Measurements from ENCODE around the gene TAF1B.

TAF1B gene

DNA sequence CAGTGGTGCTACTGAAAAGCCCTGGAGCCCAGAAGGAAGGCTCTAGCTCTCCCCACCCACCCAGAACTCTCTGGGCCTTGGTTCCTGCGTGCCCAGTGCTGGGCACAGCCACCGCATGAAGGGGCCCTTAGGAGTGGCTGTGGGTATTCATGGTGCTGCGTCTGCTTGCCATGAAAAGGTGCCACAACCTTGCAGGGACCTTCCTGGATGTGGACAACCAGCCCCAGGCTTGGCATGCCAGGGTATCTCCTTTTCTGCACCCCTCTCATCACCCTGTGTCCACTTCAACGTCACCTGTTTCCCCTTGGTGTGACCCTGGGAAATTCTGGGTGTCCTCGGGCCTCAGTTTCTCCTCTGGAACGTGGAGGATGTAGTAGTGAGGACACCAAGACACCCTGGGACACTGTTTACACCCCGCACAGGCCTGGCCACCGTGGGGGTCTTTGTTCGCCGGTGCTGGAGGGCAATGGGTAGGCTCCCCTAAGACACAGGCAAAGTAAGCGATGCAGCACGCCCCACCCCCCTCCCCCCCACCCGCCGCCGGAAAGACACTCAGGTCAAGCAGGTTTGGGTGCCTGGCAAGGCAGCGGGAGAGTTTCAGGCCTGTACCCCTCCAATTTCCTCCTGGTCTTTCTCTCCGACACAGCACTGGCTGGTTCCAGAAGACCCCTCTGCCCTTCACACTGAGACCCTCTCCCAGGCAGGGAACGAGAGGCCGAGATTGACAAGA, 34.8 kb upstream of the TAF1B start:
- no peak for DNase-seq

DNA sequence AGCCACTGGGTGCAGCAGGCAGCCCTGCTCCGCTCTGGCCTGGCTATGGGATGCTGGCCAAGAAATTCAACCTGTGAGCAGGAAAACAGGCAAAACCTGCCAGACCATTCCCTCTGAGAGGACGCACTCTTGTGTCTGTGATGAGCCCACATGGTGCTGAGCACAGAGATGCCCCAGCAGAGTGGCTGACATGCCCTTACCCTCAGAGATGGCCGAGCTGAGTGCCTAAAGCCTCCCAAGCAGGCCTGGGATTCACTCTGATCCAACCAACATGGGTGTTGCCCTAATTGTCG, 34.3 kb upstream of the TAF1B start:
- peak; percentile 45 for DNase-seq

DNA sequence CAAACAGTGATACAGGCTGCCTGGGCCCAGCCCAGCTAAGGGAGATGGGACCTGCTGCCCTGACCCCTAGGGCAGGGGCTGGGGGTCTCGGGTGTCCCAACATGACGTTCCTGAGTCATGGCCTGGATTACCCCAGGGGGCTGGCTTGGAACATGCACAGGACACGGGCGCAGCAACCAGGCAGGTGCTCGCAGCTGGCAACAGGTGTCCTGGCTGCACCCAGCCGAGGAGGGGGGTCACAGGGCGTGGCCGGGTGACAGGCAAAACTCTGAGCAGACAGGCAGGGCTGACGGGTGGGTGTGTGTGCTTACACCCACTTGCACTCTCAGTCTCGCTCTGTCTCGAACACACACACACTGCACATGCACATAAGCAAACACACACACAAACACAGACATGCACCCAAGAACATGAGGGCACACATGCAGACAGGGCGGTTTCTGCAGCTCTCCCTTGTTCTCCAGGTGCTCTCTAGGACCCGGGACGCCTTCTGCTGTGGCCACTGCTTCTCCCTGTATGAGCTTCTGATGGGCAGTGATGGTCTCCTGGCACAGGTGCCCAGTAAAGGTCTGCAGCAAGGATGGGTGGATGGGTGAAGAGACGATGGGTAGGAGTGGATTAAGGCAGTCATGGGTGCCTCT, 33.7 kb upstream of the TAF1B start:
- DNase-seq: no peak

DNA sequence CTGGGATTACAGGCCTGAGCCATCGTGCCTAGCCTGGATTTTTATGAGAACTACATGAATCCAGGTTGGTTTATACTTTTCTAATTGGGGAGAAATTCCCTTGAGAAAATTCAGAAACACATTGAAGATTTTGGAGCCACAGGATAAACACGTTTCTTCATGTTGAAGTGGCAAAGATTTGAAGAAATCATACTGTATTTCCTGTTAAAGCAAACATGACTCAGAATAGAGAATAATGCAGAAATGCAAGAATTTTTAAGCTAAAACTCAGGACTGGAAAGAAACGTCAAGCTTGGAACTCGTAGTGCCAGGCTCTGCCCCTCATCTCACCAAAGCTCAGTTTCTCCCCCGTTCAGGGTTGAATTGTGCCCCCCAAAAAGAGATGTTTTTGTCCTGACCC, 32.1 kb upstream of the TAF1B start:
- DNase-seq: no peak

DNA sequence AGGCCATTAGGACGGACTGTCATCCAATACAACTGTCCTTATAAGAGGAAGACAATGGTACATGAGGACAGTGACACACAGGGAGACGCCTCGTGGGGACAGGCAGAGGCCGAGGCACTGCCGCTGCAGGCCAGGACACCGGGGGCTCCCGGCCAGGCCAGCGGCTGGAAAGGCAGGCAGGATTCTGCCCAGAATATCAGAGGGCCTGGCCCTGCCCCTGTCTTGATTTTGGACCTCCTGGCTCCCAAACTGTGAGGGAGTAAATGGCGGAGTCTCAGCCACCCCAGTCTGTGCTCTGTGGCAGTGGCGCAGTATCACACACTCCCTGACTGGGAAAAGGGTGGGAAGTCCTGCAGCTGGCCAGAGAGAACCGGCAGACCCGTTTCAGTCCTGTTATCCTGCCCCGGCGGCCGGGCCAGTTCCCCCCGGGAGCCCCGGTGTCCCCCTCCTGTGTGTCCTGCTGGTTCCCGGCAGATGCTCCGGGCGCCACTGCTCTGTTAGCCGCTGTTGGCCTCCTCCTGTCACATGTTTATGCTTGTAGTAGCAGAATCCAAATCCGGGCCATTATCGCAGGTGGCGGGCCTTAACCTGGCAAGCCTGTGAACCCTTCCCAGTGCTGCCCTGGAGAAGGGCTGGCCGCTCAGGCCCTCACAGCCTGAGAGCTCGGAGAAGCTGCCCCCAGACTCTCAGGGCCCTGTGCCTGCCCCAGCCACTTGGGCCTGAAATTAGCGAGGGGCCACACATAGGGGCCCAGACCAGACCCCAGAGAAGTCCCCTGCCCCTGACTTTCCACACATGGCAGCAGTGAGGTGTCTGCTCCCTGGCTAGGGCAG, 31.4 kb upstream of the TAF1B start:
- DNase-seq: no peak

DNA sequence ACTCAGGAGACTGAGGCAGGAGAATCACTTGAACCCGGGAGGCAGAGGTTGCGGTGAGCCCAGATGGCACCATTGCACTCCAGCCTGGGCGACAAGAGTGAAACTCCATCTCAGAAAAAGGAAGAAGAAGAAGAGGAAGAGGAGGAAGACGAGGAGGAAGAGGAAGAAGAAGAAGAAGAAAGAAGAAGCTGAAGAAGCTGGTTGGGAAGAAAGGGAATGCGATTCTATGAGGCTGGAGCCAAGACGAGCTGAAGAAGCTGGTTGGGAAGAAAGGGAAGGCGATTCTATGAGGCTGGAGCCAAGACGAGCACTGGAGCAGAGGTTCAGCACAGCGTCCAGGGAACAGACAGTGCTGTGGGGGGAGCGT, 30.3 kb upstream of the TAF1B start:
- no peak for DNase-seq

DNA sequence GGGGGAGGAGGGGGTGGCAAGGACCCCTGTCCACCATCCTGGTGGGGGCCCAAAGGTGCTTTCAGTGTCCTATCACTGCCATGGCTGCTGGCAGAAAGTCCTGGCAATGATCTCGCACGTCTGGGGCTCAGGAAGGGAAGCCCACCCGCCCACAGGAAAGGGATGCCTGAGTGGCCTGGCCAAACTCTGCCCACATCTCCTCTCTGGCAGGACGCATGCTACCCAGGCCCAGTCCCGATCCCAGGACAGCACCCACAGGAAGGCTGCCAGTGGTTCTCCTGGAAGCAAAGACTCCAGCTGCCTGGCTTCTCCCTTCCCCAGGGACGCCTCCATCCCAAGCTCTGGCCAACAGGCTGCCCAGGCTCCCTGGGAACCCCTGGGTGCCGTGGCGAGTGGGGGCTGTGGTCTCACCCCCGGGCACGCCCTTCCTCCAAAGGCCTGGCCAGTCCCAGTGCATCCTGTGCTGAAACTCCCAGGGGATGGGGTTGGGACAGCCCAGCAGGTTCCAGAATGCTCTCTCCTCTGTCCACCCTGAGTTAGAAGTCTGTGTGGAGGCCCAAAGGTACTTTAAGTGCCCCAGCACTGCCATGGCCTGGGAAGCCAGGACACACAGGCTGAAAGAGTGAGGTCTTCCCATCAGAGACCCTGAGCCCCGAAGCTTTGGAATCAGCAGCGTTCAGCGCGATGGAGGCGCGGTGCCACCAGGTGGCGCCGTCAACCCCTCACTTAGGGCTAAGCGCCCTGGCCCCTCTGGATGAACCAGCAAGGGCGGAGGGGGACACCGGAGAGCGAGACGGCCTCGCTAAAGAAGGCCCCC, 29.8 kb upstream of the TAF1B start:
- DNase-seq: peak; percentile 33

DNA sequence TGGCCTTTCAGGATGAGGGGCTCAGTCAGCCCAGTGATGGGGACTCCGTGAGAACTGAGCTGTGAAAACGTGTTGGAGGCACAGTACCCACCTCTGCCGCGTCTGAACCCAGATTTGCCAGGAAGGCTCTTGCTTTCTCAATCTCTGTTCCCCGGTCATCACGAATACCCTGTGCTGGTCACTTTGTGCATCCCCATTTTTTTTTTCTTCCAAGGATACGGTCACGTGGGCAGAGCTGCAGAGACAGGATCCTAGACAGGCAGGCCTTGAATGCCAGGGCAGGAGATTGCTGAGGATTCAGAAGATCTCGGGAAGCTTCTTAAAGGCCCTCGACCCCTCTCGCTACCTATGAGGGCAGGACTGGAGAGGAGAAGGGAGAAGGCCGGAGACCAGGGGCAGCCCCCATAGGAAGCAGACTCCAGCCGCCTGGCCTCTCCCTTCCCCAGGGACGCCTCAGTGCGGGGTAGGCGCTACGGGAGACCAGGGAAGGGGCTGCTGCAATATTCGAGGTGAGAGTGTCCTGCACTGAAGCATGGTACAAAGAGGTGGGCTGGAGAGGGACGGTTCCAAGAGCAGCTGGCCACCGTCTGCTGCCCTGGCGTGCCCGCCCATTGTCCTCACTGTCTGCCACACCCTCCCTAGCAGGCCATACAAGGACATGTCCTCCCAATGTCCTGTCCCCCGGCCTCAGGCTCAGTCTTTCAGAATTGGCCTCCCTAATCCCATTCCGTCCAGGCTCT, 29.0 kb upstream of the TAF1B start:
- DNase-seq: no peak

DNA sequence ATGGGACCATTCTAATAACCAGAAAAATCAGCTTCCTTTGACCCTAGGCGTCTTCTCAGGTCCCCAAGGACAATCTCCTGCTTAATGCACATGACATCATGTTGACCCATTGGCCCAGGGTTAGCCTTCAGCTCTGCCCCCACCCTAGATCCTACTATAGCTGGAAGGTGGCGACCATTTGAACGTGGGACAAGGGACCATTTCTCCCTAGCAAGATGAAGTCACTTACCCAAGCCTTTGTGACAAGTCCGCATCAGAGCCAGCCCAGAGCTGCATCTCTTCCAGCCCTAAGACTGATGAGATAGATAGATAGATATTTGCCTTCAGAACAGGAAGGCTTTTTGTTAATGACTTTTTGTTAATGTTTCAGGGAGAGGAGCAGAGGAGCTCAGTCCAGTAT, 28.2 kb upstream of the TAF1B start:
- DNase-seq: no peak

DNA sequence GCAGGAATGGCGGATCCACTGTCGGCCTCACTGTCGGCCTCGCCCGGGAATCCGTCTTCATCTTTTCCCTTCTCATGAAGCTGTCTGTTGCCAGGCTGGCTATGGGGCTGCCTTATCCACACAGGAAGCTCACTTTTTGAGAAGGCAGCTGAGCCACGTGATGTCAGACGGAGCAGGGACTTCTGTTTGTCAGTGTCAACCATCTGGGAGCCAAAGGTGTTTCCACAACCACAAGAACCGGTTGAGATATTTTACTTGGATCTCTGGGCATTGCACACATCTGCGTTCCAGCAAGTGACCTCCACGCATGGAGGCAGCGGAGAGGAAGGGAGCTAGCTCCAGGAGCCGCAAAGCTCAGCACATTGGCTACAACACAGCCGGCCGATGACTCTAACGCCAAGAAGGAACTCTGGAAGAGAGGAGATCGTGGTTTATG, 27.4 kb upstream of the TAF1B start:
- DNase-seq: no peak

DNA sequence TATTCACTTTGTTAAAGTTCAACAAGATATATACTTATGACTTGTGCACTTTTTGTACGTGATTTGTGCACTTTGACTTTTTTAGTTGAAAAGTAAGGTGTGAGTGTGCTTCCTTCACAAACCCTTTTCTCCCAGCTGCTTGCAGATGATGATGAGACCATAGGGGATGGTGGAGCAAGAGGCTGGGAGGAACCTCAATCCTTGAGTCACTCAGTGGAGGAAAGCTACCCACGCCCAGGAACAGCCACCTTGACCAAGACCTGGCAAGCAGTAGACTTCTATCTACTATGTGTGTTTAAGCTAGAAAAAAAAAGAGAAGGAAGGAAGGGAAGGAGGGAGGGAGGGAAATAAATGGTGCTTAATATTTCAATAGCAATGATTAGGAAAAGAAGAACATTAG, 25.2 kb upstream of the TAF1B start:
- DNase-seq: no peak

DNA sequence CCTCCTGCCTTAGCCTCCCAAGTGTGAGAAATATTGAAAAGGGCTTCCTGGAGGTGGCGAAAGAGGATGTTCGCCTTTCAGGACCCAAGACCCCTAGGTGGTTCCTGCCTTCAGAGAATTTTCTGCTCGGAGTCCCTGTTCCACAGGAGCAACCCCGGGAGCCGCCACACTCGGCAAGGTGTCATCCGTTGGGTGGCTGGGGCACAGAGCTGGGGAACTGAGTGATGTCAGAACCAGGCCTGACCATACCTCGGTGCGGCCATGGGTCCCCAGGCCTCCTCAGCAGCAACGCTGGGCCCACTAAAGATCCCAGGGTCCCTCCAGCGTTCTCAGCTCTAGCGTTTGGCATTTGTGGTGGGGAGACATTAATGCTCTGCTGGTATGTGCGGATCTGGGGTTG, 23.7 kb upstream of the TAF1B start:
- no peak for DNase-seq

DNA sequence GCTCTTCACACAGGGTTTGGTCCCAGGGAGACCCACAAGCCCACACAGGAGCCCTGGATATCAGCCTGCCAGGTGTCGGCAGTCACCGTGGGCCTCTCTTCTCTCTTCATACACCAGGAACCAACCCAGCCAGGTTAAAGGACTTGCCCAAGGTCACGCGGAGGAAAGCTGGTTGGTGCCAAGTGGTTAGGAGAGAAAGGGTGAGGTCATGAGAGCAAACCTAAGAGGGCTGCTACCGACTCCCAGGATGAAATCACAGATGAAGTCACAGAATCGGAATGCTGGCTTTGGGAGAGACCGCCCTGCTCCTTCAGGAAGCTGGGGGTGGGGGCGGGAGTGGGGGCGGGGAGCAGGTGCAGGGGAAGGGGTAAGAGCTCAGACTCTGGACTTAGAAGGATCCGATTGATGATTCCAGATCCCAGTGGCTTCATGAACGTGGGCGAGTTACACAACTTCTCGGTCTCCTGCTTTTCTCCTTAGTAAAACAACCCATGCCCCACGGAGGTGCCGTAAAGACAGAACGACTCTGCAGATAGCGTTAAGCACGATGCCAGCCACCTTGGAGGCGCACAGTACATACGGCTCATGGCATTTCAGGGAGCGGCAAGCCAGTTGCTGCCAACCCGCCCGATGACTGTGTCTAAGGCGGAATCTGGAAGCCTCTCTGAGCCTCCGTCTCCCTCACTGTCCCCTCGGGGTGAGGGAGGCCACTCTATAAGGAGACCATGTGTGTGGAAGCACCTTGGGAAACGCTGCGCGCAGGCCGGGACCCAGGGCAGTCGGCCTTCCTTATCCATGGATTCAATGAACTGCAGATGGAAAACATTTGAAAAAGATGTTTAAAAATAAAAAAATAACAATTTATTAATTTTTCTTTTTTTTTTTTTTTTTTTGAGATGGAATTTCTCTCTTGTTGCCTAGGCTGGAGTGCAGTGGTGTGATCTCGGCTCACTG, 23.0 kb upstream of the TAF1B start:
- DNase-seq: no peak

DNA sequence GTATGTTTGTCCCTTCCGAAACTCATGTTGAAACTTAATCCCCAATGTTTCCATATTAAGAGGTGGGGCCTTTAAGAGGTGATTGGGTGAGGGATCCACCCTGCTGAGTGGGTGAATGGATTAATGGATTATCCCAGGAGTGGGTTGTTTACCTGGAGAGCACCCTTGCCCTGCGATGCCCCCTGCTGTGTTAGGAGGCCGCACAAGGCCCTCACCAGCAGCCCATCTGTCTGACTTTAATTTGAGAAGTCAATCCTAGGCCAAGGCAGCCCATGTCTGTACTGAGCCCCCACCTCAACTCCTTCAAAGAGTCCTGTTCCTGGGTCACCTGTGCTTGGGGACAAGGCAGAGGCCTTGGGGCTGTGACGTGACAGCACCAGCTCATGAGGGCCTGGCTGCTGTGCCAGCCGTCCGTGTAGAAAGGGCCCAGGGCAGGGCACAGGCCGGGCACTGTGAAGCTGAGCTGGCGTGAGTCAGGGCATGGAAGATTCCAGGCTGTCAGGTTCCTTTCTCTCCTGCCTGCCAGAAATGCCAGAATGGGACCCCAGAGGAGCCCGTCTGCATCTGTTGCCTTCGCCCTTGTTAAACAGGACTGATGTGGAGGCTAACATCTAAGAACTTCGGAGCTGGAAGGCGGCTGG, 21.3 kb upstream of the TAF1B start:
- no peak for DNase-seq

DNA sequence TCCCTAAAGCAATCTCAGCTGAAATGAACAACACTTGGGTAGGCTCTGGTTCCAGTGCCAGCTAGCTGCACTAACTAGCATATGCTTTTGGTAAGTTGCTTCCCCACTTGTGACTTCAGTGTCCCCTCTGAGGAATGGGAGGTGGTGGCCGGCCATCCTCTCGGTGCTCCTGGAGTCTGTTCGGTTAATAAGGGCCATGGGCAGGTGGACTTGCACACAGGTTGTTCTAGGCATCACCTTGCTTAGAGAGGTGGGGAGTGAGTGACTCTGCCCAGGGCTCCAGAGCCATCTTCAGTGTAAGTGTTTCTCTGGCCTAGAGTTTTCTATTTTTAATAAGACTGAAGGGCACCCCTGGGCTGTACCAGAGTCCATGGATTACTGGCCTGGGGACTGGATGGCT, 18.8 kb upstream of the TAF1B start:
- no peak for DNase-seq

DNA sequence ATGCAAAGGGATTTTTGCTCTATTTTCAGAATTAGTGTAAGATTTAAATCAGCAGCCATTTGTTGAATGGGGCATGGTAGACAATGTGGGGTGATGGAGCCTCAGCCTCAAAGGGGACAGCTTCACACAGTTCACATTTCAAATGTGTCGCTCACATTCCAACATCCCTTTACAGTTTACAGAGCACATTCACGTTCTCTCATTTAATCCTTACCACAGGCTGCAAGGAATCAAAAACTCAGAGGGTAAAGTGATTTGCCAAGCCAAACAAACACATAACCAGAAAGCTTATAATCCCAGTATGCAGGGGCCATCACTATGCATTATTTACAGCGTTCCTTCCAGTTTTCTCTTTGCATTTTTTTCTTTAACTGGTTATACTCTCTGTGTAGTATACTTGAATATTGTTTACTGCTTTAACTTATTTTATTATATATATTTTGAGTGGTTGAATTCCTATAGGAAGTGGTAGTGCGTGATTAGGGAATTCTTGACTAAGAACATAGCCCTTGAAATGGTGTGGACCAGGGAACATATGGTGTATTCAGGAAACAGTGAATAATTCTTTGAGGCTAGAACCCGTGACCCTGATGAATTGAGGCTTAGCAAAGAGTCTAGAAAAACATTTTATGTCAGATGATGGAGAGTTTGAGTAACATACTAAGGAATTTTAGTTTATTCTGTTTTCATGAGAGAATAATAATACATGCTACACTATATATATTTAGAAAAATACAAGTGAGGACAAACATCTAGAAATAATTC, 18.1 kb upstream of the TAF1B start:
- DNase-seq: no peak

DNA sequence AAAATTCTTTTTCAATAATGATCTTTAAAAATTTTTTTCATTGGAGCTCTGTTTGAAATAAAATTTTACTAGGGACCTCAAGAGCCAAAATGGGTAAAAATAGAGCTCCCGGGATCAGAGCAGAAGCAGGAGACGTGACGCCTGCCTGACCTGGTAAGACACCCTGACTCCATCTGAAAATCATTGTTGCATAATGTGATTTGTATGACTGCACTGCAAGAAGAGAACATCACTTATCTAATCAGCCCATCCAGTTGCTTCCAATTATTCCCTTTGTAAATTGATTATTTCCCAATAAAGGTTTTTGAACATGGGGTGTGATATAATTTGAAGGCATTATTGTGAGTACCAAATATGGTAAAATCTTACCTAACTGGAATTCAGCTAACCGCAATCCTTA, 17.1 kb upstream of the TAF1B start:
- no peak for DNase-seq

DNA sequence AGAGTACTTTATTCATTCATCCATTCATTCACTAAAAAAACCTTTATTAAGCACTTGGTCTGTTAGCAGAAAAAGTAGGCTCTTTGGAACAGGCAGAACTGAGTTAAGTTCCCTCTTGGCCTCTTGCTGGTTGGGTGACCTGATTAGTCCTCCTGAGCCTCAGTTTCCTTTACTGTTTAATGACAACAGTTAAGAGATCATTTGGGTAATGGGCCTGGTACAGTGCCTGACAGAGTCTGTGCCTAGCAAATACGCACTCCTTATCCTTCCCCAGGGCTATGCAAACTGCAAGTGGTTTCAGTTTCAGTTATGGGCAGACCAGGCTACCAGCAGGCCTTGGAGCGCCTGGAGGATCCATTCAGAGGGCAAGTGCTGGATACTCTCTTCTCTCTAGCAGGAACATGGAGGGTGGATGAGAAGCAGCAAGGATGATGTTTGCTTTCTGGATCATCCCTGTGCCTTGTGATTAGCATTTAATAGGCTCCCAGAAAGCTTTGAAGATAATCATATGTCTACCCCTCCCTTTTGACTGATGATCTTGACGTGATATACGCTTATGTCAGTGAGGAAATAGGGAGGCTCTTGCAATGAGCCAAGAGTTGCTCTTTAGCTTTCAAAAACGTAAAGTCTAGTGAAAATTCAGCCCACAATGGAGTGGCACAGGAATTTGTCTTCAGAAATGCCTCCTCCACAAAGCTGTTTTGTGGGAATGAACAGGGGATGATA, 12.4 kb upstream of the TAF1B start:
- DNase-seq: no peak

DNA sequence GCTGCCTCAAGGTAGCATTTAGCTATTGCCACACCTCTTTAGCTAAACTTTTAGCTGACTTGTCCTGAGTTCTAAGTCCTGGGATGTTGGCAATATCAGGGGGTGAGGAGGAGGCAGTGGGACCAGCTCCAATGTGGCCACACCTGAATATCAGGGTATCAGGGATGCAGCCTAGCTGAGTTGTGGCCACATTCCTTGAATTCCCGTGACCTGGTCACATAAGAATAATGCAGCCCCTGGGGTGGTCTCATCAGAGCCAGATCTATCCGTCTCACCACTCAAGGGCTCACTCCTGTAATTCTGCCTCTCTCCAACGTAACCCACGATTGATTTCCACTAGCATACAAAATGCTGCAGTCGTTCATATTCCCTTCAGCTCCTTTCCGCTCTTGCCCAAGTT, 11.6 kb upstream of the TAF1B start:
- no peak for DNase-seq

DNA sequence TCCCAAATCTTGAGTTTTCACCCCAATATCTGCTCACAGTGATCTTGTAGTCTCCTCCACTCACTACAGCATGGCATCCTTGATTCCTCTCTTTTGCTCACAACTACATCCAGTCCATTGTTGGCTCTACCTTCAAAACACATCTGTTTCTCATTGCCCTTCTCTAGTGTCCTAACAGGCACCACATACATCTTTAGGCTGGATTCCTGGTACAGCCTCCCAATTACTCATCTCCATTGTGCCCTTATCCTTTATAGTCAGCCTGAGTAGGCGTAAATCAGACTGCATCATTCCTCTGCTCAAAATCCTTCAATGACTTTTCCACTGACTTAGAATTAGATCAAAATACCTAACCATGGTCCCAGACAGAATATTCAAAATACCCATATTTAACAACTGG, 10.7 kb upstream of the TAF1B start:
- DNase-seq: no peak
